Breast epithelium (tissue), 4 donors: Measurements from ENCODE around the gene SEPTIN5. TPM values are rescaled to one million over a fixed set of nuclear protein-coding genes. Genes with fewer than 3 reads are reported as not detected.

Source experiments
- DNase-seq, 2 donors: peaks; one replicate each; pipeline ENCODE4 v3.0.0-alpha.2; 2019; ENCODE audit warnings: low spot score in 2 of 2
- H3K27ac ChIP-seq, 2 donors: fragments of 200-600 bp; sonication (generic) in 1 of 2; one replicate each; pipeline ENCODE4 v1.5.1; 2016 to 2019; ENCODE audit warnings: mild to moderate bottlenecking in 1 of 2
- H3K27me3 ChIP-seq, 2 donors: fragments of 200-600 bp; sonication (generic) in 1 of 2; one replicate each; pipeline versions ENCODE4 v1.5.1 to v1.6.0; 2017 to 2019; ENCODE audit warnings: control low read depth in 1 of 2, mild to moderate bottlenecking in 1 of 2
- H3K36me3 ChIP-seq: fragments of 200-600 bp; one replicate; pipeline ENCODE4 v1.5.1; 2019
- H3K4me1 ChIP-seq, 2 donors: fragments of 200-600 bp; sonication (generic); one replicate each; pipeline ENCODE4 v1.5.1; 2016 to 2019; ENCODE audit warnings: control low read depth in 1 of 2
- H3K4me3 ChIP-seq, 3 donors: fragments of 200-600 bp; sonication (generic); 1 replicate in 2 of 3; 2 replicates in 1 of 3; pipeline ENCODE4 v1.5.1; 2016 to 2019; ENCODE audit warnings: mild to moderate bottlenecking in 3 of 3, moderate library complexity in 2 of 3
- H3K9me3 ChIP-seq, 2 donors: fragments of 200-600 bp; sonication (generic) in 1 of 2; one replicate each; pipeline ENCODE4 v1.5.1; 2016 to 2019; ENCODE audit warnings: control low read depth in 1 of 2
- POLR2A ChIP-seq: fragments of 450-650 bp; IDR thresholded peaks from one replicate; pipeline ENCODE4 v1.6.1; 2016; ENCODE audit warnings: antibody characterized with exemption, mild to moderate bottlenecking, moderate library complexity
- POLR2AphosphoS5 ChIP-seq, 3 donors: sonication (generic); formaldehyde crosslinking; IDR thresholded peaks; one replicate each; pipeline ENCODE4 v1.6.1; 2017; ENCODE audit warnings: antibody characterized with exemption in 3 of 3
- intact Hi-C: fragments of 100-400 bp; cut with DNase I; formaldehyde crosslinking; loops from one replicate; pipeline ENCODE4 v1.15.1; 2023; ENCODE audit warnings: low total_unique reads
- total RNA-seq, 3 donors: library from RNA; depleted of rRNA; stranded (reverse); fragments of >200 nt; gene quantifications; one replicate each; pipeline ENCODE4 v1.1.0, GENCODE V29; 2016
- TF ChIP-seq, protein P1 (sequence below), 3 donors: fragments of 450-650 bp; IDR thresholded peaks; one replicate each; pipeline ENCODE4 v1.5.1; 2016 to 2017; ENCODE audit warnings: antibody characterized with exemption in 3 of 3, mild to moderate bottlenecking in 3 of 3, moderate library complexity in 3 of 3

The SEPTIN5 gene
- total RNA-seq, 3 donors from 2014 or later, result 5.4 to 33.8 (median 18.4) TPM

DNA sequence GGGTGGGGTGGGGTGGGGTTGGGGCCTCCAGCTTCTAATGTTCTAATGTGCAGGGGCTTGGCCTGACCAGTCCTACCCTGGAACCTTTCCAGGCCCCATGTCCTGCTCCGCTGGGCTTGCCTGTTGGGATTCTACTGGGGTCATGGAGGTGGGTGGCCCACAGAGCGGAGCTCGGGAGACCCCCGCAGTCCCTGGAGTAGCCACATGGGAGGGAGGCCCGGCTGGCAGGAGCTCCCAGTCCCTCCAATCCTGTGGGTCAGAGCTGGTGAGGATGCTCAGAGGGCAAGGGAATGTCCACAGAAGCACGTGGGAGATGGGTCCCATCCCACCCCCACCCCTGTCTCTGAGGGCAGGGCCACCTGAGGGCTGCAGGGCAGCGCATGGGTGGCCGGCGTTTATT is 2.9 kb downstream of the SEPTIN5 start:
- intact Hi-C loops, result no loop called here
- peaks cover 9 to 12% of the 10 kb centered on the region in 2 donors for H3K4me1 ChIP-seq
- peaks cover 0 to 2% of the 10 kb centered on the region in 2 donors for H3K27me3 ChIP-seq
- no peak for DNase-seq
- H3K9me3 ChIP-seq, result no peaks in the 10 kb centered on the region
- H3K27ac ChIP-seq, result no peak overlapping the region
- TF ChIP-seq POLR2AphosphoS5 (IDR thresholded peaks at IDR 0.05) (no peak), POLR2A (no peak)
- TF ChIP-seq, protein P1, sequence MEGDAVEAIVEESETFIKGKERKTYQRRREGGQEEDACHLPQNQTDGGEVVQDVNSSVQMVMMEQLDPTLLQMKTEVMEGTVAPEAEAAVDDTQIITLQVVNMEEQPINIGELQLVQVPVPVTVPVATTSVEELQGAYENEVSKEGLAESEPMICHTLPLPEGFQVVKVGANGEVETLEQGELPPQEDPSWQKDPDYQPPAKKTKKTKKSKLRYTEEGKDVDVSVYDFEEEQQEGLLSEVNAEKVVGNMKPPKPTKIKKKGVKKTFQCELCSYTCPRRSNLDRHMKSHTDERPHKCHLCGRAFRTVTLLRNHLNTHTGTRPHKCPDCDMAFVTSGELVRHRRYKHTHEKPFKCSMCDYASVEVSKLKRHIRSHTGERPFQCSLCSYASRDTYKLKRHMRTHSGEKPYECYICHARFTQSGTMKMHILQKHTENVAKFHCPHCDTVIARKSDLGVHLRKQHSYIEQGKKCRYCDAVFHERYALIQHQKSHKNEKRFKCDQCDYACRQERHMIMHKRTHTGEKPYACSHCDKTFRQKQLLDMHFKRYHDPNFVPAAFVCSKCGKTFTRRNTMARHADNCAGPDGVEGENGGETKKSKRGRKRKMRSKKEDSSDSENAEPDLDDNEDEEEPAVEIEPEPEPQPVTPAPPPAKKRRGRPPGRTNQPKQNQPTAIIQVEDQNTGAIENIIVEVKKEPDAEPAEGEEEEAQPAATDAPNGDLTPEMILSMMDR (IDR thresholded peaks at IDR 0.05), result no peak
- peak overlapping the region in 1 of 3 donors; percentile 72 for H3K4me3 ChIP-seq
- H3K36me3 ChIP-seq, result no peaks in the 10 kb centered on the region

DNA sequence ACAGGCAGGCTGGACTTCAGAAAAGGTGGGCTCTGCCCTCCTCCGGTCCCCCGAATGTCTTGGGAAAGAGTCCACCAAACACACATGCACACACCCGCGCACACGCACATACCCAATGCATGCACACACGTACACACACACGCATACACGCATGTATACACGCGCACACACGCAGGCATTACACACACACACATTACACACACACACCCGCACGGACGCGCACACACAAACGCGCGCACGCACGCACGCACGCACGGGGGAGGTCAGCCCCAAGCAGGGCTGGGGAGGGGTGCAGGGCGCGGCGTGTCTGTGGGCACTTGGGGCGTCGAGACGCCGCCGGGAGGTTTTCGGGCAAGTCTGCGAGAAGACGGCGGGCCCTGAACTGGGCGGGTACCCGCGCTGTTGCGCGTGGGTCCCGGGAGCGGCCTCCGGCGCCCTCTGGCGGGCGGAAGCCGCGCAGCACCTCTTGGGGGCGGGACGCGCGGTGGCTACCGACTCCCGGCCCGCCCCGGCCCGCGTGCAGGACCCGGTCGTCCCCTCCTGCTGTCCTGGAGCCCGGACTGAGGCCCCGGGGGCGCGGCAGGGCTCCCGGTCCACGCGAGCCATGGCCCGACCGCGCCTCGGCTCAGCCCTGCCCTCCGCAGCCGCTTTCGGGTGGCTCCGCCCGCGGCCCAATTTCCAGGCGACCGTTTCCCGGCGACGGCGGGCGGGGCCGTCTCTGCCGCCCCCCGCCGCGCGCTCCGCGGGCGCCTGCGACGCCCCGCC is 3.6 kb downstream of the SEPTIN5 start:
- intact Hi-C loops, result no loop called here
- peaks cover 9 to 12% of the 10 kb centered on the region in 2 donors for H3K4me1 ChIP-seq
- H3K27ac ChIP-seq, result peak overlapping the region; percentile 50 to 70
- H3K4me3 ChIP-seq, result peak overlapping the region; percentile 49 to 72 (median 68)
- peaks cover 0 to 2% of the 10 kb centered on the region in 2 donors for H3K27me3 ChIP-seq
- H3K9me3 ChIP-seq, result no peaks in the 10 kb centered on the region
- TF ChIP-seq POLR2AphosphoS5 (IDR thresholded peaks at IDR 0.05) (no peak), POLR2A (no peak)
- TF ChIP-seq, protein P1 (IDR thresholded peaks at IDR 0.05), result peak; percentile 54 to 95 (median 72)
- no peaks in the 10 kb centered on the region for H3K36me3 ChIP-seq
- DNase-seq, result peak; percentile 49 to 72

DNA sequence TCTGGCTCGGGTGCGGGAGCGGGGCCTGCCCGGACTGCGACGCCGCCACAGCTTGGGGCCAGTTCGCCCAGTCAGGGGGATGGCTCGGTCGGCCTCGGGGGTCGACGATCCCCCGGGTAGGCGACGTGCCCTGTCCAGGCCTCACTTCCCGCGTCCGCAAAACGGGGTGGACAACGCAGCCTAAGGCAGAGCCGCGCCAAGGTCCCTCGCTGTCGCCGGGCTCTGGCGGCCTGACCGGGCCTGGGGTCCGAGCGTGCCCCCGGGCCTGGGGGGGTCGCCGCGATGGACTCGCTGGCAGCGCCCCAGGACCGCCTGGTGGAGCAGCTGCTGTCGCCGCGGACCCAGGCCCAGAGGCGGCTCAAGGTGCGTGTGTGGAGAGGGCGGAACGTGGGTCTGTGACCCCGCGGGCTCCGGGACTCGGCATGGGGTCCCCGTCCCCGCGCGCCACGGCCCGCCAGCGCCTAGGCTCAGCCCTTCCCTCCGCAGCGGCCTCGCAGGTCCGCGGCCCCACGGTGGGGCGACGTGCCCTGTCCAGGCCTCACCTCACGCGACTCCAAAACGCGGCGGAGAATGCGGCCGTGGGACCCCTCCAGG is 4.2 kb downstream of the SEPTIN5 start:
- H3K36me3 ChIP-seq, result no peaks in the 10 kb centered on the region
- intact Hi-C loops, result no loop called here
- DNase-seq, result no peak
- peak overlapping the region; percentile 50 to 70 for H3K27ac ChIP-seq
- TF ChIP-seq POLR2A (no peak), POLR2AphosphoS5 (IDR thresholded peaks at IDR 0.05) (no peak)
- TF ChIP-seq, protein P1 (IDR thresholded peaks at IDR 0.05), result no peak
- peak overlapping the region; percentile 49 to 72 (median 68) for H3K4me3 ChIP-seq
- peaks cover 0 to 2% of the 10 kb centered on the region in 2 donors for H3K27me3 ChIP-seq
- peaks cover 9 to 12% of the 10 kb centered on the region in 2 donors for H3K4me1 ChIP-seq
- no peaks in the 10 kb centered on the region for H3K9me3 ChIP-seq

DNA sequence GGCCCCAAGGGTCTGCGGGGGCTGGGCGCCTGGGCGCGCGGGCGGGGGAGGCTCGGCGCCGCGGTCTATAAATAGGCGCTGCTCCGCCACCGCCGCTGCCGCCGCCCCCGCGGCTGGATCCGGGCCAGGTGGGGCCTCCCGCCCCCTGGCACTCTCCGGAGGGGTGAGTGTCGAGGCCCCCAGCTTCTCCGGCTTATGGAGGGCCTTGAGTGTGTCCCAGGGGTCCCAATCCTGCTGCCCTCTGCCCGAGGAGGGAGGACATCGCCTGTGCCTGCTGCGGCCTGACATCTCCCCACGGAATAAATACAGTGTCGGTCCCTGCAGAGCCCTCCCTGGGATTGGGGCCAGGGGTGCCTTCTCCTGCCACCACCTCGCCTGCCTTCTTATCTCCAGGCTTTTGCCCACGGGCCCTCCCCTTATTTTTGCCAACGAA is 4.8 kb downstream of the SEPTIN5 start:
- peaks cover 0 to 2% of the 10 kb centered on the region in 2 donors for H3K27me3 ChIP-seq
- H3K27ac ChIP-seq, result peak overlapping the region; percentile 50 to 70
- no peak for DNase-seq
- no peaks in the 10 kb centered on the region for H3K36me3 ChIP-seq
- TF ChIP-seq POLR2A (no peak), POLR2AphosphoS5 (IDR thresholded peaks at IDR 0.05) (no peak)
- TF ChIP-seq, protein P1 (IDR thresholded peaks at IDR 0.05), result no peak
- peaks cover 9 to 12% of the 10 kb centered on the region in 2 donors for H3K4me1 ChIP-seq
- H3K9me3 ChIP-seq, result no peaks in the 10 kb centered on the region
- intact Hi-C loops, result no loop called here
- peak overlapping the region; percentile 49 to 72 (median 68) for H3K4me3 ChIP-seq
